ENCODE measurements around the gene PRKCQ. TPM values are rescaled to one million over a fixed set of nuclear protein-coding genes. Genes with fewer than 3 reads are reported as not detected.

Gene PRKCQ
- total RNA-seq, 3 donors from 2014 or later = 0.64 to 1.8 (median 0.98) TPM

DNA sequence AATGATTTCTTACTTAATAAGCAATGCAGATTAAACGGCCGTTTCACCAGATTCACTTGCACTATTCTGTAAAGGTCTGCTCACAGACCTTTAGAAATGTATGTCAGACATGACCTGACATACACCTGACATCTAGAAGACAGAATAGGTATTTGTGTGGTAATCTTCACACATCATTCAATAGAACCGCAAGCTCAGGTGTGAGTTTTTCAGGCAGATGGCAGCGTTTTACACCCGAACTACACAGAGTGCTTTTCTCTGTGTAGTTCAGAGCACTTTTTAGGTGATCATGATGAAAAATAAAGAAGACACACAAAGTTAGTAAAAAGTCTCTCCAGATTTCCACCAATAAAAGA lies 63.2 kb downstream of the PRKCQ start:
- Histone ChIP-seq H3K27me3 (no peaks in the 10 kb centered on the region), H3K9me3 (no peaks in the 10 kb centered on the region), H3K27ac (no peak overlapping the region), H3K4me3 (no peak overlapping the region), H3K36me3 (no peaks in the 10 kb centered on the region), H3K4me1 (no peaks in the 10 kb centered on the region)
- no peak for DNase-seq (ENCODE audit: low spot score in 2 of 2)
- intact Hi-C loops (cut with DNase I; ENCODE audit: low total_unique reads) = loop anchor here (2.0 kb wide), 1 partner anchor 76 kb away; no protein-coding TSS in a partner anchor
- no peak for TF ChIP-seq POLR2A (IDR thresholded peaks at IDR 0.05)
- TF ChIP-seq POLR2AphosphoS5 (IDR thresholded peaks at IDR 0.05) = no peak
- TF ChIP-seq, protein P1, sequence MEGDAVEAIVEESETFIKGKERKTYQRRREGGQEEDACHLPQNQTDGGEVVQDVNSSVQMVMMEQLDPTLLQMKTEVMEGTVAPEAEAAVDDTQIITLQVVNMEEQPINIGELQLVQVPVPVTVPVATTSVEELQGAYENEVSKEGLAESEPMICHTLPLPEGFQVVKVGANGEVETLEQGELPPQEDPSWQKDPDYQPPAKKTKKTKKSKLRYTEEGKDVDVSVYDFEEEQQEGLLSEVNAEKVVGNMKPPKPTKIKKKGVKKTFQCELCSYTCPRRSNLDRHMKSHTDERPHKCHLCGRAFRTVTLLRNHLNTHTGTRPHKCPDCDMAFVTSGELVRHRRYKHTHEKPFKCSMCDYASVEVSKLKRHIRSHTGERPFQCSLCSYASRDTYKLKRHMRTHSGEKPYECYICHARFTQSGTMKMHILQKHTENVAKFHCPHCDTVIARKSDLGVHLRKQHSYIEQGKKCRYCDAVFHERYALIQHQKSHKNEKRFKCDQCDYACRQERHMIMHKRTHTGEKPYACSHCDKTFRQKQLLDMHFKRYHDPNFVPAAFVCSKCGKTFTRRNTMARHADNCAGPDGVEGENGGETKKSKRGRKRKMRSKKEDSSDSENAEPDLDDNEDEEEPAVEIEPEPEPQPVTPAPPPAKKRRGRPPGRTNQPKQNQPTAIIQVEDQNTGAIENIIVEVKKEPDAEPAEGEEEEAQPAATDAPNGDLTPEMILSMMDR (IDR thresholded peaks at IDR 0.05) = no peak

DNA sequence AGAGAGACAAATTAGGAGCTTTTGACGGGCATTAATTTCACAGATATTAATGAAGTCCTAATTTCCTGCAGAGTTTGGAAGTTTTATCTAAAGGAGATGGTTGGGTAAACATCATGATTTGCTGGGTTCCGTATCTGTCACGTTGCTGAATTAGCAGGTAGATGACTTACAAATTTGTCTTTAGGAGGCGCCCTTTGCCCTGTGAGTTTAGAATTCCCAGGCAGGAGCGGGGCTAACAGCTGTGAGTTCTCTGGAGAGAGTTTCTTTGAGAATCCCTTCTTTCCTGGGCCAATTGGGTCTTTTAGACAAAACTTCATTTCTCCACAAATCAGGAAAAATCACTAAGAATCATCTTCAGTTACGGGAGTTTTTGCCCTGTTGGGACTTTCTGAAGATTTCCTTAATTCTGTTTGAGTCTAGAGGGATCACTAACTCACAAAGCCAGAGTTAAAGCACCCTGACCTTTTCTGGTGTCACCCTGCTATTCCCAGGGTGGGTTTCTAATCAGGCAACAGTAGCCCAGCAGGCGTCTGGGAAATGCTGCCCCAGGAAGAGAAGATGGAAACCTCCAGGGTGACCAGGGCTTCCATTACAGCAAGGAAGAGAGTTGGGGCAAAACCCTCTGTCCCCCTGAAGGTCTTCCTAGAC lies 63.7 kb downstream of the PRKCQ start:
- Histone ChIP-seq H3K9me3 (no peaks in the 10 kb centered on the region), H3K4me1 (no peaks in the 10 kb centered on the region), H3K27me3 (no peaks in the 10 kb centered on the region), H3K4me3 (no peak overlapping the region), H3K27ac (no peak overlapping the region), H3K36me3 (no peaks in the 10 kb centered on the region)
- TF ChIP-seq POLR2AphosphoS5 (IDR thresholded peaks at IDR 0.05) (no peak), POLR2A (IDR thresholded peaks at IDR 0.05) (no peak)
- TF ChIP-seq, protein P1 (IDR thresholded peaks at IDR 0.05) = no peak
- intact Hi-C loops (cut with DNase I; ENCODE audit: low total_unique reads) = loop anchor here (2.0 kb wide), 1 partner anchor 76 kb away; no protein-coding TSS in a partner anchor
- DNase-seq (ENCODE audit: low spot score in 2 of 2) = no peak

DNA sequence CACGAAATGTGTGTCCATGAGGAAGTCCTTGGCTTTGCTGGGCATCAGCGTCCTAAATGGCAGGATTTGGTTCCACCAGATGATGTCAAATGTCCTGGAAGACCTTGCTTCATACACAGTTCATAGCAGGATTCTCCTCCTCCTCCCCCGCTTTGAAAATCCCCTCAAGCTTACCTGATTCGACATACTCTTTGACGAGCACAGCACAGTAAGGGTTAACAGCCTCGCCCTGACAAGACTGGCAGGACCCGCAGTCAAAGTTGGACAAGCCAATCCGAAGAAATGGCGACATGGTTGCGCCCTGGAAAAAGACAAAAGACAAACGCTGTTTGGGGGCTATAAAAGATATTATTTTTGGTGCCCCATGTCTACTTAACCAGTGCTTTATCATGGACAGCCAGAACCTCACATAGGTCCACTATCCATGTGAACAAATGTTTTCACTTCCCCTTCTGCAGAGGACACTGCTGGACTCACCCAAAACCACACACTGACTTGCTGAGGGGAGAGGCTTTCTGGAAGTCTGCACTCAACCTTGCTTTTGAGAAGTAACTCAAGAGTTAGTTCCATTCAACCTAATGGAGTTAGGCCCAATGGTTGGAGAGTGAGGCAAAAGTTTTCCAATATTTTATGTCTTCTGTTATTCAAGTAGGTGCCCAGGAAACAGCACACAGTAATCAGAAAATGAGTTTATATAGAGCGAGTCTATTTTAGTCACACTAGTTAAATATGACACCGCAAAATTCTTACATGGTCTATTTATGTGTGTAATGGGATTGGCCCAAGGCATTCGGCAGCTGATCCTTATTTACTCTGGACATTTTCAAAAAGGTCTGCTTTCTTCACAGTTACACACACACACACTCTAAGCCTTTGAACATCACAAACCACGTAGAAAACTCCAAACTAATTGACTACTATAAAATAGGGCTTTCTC lies 65.0 kb downstream of the PRKCQ start:
- no peak for DNase-seq (ENCODE audit: low spot score in 2 of 2)
- intact Hi-C loops (cut with DNase I; ENCODE audit: low total_unique reads) = no loop called here
- no peaks in the 10 kb centered on the region for H3K36me3 ChIP-seq

DNA sequence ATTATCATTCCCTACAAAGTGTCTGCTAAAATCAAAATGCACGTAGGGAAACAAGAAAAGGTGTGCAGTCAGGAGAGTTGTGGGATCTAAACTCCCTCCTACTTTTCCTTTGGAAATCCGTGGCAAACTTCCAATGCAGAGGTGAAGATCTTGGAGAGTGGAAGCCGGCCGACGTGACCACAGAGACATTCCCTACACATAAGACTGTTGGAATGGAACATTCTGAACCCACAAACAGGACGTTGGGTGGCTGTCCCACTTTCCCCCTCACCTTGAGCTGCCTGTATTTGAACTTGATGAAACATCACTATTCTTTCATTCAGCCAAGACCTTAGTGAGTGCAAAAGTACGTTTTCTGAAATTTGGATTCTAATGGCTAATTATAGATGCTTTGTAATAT lies 65.9 kb downstream of the PRKCQ start:
- Histone ChIP-seq H3K4me3 (no peak overlapping the region), H3K36me3 (no peaks in the 10 kb centered on the region), H3K27ac (no peak overlapping the region), H3K9me3 (no peaks in the 10 kb centered on the region), H3K4me1 (no peaks in the 10 kb centered on the region), H3K27me3 (no peaks in the 10 kb centered on the region)
- no peak for DNase-seq (ENCODE audit: low spot score in 2 of 2)
- TF ChIP-seq POLR2AphosphoS5 (IDR thresholded peaks at IDR 0.05) (no peak), POLR2A (IDR thresholded peaks at IDR 0.05) (no peak)
- TF ChIP-seq, protein P1 (IDR thresholded peaks at IDR 0.05) = no peak
- intact Hi-C loops (cut with DNase I; ENCODE audit: low total_unique reads) = no loop called here

More for the DNA sequence above, 65.0 kb downstream of the PRKCQ start:
- Histone ChIP-seq H3K4me3 (no peak overlapping the region), H3K4me1 (no peaks in the 10 kb centered on the region), H3K27ac (no peak overlapping the region), H3K27me3 (no peaks in the 10 kb centered on the region), H3K9me3 (no peaks in the 10 kb centered on the region)
- TF ChIP-seq POLR2AphosphoS5 (IDR thresholded peaks at IDR 0.05) = no peak
- TF ChIP-seq, protein P1 (IDR thresholded peaks at IDR 0.05) = no peak
- TF ChIP-seq POLR2A (IDR thresholded peaks at IDR 0.05) = no peak

DNA sequence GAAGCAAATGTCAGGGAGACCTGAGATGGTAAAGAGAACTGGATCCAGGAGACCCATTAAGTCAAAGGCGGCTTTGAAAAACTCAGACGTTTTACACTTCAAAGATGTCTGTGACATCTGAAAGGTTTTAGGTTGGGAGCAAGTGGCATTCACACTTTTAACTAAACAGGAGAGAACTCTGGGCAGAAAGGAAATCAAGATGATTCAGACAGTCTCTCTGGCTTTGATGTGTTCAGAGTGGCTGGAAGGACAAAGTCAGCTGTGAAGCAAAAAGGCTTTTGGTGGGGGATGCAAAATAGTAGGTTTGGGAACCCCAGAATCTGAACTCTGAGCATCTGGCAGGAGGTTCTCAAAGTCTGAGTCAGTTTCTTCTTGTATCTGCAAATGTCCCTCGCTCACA lies 66.6 kb downstream of the PRKCQ start:
- no peak for DNase-seq (ENCODE audit: low spot score in 2 of 2)
- no peak overlapping the region for H3K27ac ChIP-seq
- H3K9me3 ChIP-seq = no peaks in the 10 kb centered on the region
- no peaks in the 10 kb centered on the region for H3K36me3 ChIP-seq
- H3K4me1 ChIP-seq = no peaks in the 10 kb centered on the region
- intact Hi-C loops (cut with DNase I; ENCODE audit: low total_unique reads) = no loop called here
- H3K27me3 ChIP-seq = no peaks in the 10 kb centered on the region
- TF ChIP-seq POLR2AphosphoS5 (IDR thresholded peaks at IDR 0.05) = no peak
- TF ChIP-seq, protein P1 (IDR thresholded peaks at IDR 0.05) = no peak
- H3K4me3 ChIP-seq = no peak overlapping the region

Data from breast epithelium (tissue), 4 donors.